Uterus (tissue), 4 donors: ENCODE data around the gene C11orf91. TPM values are rescaled to one million over a fixed set of nuclear protein-coding genes. Genes with fewer than 3 reads are reported as not detected.
A peak's percentile ranks its signal among the peaks of the same experiment; 100 is the strongest.
"Not testable (repeated sequence)": the region's sequence is repeated elsewhere in the genome, so short reads cannot be mapped to it uniquely, and the experiment has no call there.

Source experiments
- DNase-seq, 2 donors: peaks; one replicate each; pipeline ENCODE4 v3.0.0-alpha.2; 2019 to 2020
- H3K27ac ChIP-seq, 2 donors: fragments of 200-600 bp; sonication (generic); 1 replicate in 1 of 2; 2 replicates in 1 of 2; pipeline ENCODE4 v1.5.1; 2016 to 2018
- H3K27me3 ChIP-seq, 2 donors: fragments of 200-600 bp; sonication (generic); one replicate each; pipeline ENCODE4 v1.5.1; 2018 to 2019; ENCODE audit warnings: control low read depth in 1 of 2
- H3K36me3 ChIP-seq, 2 donors: fragments of 200-600 bp; sonication (generic); one replicate each; pipeline ENCODE4 v1.5.1; 2019; ENCODE audit warnings: control low read depth in 1 of 2
- H3K4me1 ChIP-seq, 2 donors: fragments of 200-600 bp; sonication (generic); one replicate each; pipeline ENCODE4 v1.5.1; 2018 to 2019; ENCODE audit warnings: control low read depth in 1 of 2
- H3K4me3 ChIP-seq, 2 donors: fragments of 200-600 bp; sonication (generic); 1 replicate in 1 of 2; 2 replicates in 1 of 2; pipeline ENCODE4 v1.5.1; 2018 to 2019; ENCODE audit warnings: mild to moderate bottlenecking in 1 of 2
- H3K9me3 ChIP-seq, 2 donors: fragments of 200-600 bp; sonication (generic); one replicate each; pipeline ENCODE4 v1.5.1; 2019; ENCODE audit warnings: control low read depth in 1 of 2
- CTCF ChIP-seq, 4 experiments: fragments of 200-600 bp in 2 of 4; fragments of 450-650 bp in 2 of 4; sonication (generic) in 2 of 4; IDR thresholded peaks; one replicate each; pipeline ENCODE4 v1.5.1; 2016 to 2019; ENCODE audit warnings: antibody characterized with exemption in 4 of 4, mild to moderate bottlenecking in 2 of 4, moderate library complexity in 1 of 4
- POLR2A ChIP-seq, 2 donors: fragments of 450-650 bp; IDR thresholded peaks; one replicate each; pipeline ENCODE4 v1.6.1; 2016; ENCODE audit warnings: antibody characterized with exemption in 2 of 2, mild to moderate bottlenecking in 1 of 2, moderate library complexity in 1 of 2
- intact Hi-C: fragments of 100-400 bp; cut with DNase I; formaldehyde crosslinking; loops from one replicate; pipeline ENCODE4 v1.15.1; 2023; ENCODE audit warnings: low total_unique reads
- total RNA-seq, 4 donors: library from RNA; depleted of rRNA in 3 of 4; stranded (reverse); fragments of >200 nt in 3 of 4; gene quantifications; one replicate each; pipeline versions ENCODE4 v1.1.0 to v1.2.4, GENCODE V29; 2014 to 2023
- donor health status: DM: yes; HTN: yes; CAD: no.

The C11orf91 gene
- total RNA-seq, 4 donors from 2014 or later = not detected

GRCh38 chr11:33733980-33734379, 33.4 kb upstream of the C11orf91 start:
- Histone ChIP-seq H3K27ac (peak overlapping the region; percentile 86 to 93), H3K4me3 (peak overlapping the region; percentile 66 to 85), H3K36me3 (no peaks in the 10 kb centered on the region), H3K9me3 (no peaks in the 10 kb centered on the region), H3K4me1 (no peaks in the 10 kb centered on the region), H3K27me3 (no peaks in the 10 kb centered on the region)
- intact Hi-C loops = no loop called here
- TF ChIP-seq CTCF (IDR thresholded peaks at IDR 0.05) (no peak), POLR2A (IDR thresholded peaks at IDR 0.05) (no peak)
- DNase-seq = no peak

- no peak for DNase-seq
- TF ChIP-seq POLR2A (IDR thresholded peaks at IDR 0.05) (no peak), CTCF (IDR thresholded peaks at IDR 0.05) (no peak)
- Histone ChIP-seq H3K27me3 (no peaks in the 10 kb centered on the region), H3K27ac (peak overlapping the region in 1 of 2 donors; percentile 8), H3K9me3 (no peaks in the 10 kb centered on the region), H3K4me1 (no peaks in the 10 kb centered on the region), H3K36me3 (no peaks in the 10 kb centered on the region), H3K4me3 (no peak overlapping the region)
- intact Hi-C loops = no loop called here
Measured at GRCh38 chr11:33731723-33732531, 31.3 kb upstream of the C11orf91 start.

- no peak for DNase-seq
- Histone ChIP-seq H3K4me3 (no peak overlapping the region), H3K4me1 (no peaks in the 10 kb centered on the region), H3K27me3 (no peaks in the 10 kb centered on the region), H3K9me3 (no peaks in the 10 kb centered on the region), H3K27ac (no peak overlapping the region), H3K36me3 (no peaks in the 10 kb centered on the region)
- intact Hi-C loops = no loop called here
- TF ChIP-seq CTCF (IDR thresholded peaks at IDR 0.05) (no peak), POLR2A (IDR thresholded peaks at IDR 0.05) (no peak)
Measured at GRCh38 chr11:33730716-33731115, 30.1 kb upstream of the C11orf91 start.

- H3K4me3 ChIP-seq, H3K9me3 ChIP-seq, H3K27ac ChIP-seq, intact Hi-C loops, DNase-seq, H3K36me3 ChIP-seq, H3K4me1 ChIP-seq, H3K27me3 ChIP-seq: not testable (repeated sequence)
Measured at GRCh38 chr11:33729072-33729664, 28.5 kb upstream of the C11orf91 start.

GRCh38 chr11:33727539-33727938, 26.9 kb upstream of the C11orf91 start:
- H3K36me3 ChIP-seq, H3K27ac ChIP-seq, DNase-seq, intact Hi-C loops, H3K27me3 ChIP-seq, H3K4me3 ChIP-seq, H3K9me3 ChIP-seq: not testable (repeated sequence)
- peaks cover 7 to 18% of the 10 kb centered on the region in 2 donors for H3K4me1 ChIP-seq

GRCh38 chr11:33725496-33725895, 24.9 kb upstream of the C11orf91 start:
- Histone ChIP-seq H3K36me3 (no peaks in the 10 kb centered on the region), H3K4me1 (peaks cover 7 to 18% of the 10 kb centered on the region in 2 donors), H3K4me3 (no peak overlapping the region), H3K27ac (peak overlapping the region in 1 of 2 donors; percentile 87), H3K9me3 (no peaks in the 10 kb centered on the region), H3K27me3 (no peaks in the 10 kb centered on the region)
- TF ChIP-seq CTCF (IDR thresholded peaks at IDR 0.05) (no peak), POLR2A (IDR thresholded peaks at IDR 0.05) (no peak)
- intact Hi-C loops = no loop called here
- DNase-seq = no peak
